Progenitor cell of endocrine pancreas (in vitro differentiated cells): ENCODE results near the gene FAM187B. TPM values are rescaled to one million over a fixed set of nuclear protein-coding genes. Genes with fewer than 3 reads are reported as not detected.

Source experiments
- DNase-seq: peaks from one replicate; pipeline ENCODE4 v3.0.0; 2021; ENCODE audit warnings: low spot score; ENCODE audit not compliant: unreplicated experiment
- H3K27ac Mint-ChIP-seq: 2 replicates; pipeline ENCODE4 v1.8.0; 2021; ENCODE audit warnings: mild to moderate bottlenecking, moderate library complexity, mixed read lengths
- H3K27me3 Mint-ChIP-seq: 2 replicates; pipeline ENCODE4 v1.8.0; 2021; ENCODE audit warnings: mixed read lengths
- H3K36me3 Mint-ChIP-seq: 2 replicates; pipeline ENCODE4 v1.8.0; 2022; ENCODE audit warnings: mixed read lengths; ENCODE audit not compliant: insufficient read depth
- H3K4me1 Mint-ChIP-seq: 2 replicates; pipeline ENCODE4 v1.8.0; 2021; ENCODE audit warnings: low read depth, mixed read lengths
- H3K4me3 Mint-ChIP-seq: 2 replicates; pipeline ENCODE4 v1.8.0; 2021; ENCODE audit warnings: low read depth, mild to moderate bottlenecking, moderate library complexity, mixed read lengths
- H3K9me3 Mint-ChIP-seq: 2 replicates; pipeline ENCODE4 v1.8.0; 2021; ENCODE audit warnings: low read depth, mixed read lengths
- CTCF ChIP-seq: fragments of 200-600 bp; sonication (generic); IDR thresholded peaks from one replicate; pipeline ENCODE4 v1.5.0; 2021; ENCODE audit warnings: antibody characterized with exemption, mild to moderate bottlenecking; ENCODE audit not compliant: unreplicated experiment
- total RNA-seq: library from RNA; stranded (reverse); gene quantifications from 2 replicates; pipeline ENCODE4 v1.2.1, GENCODE V29; 2021

FAM187B gene
- total RNA-seq, 1 donor from 2014 or later: not detected

- Mint-ChIP-seq H3K4me3 (no peak overlapping the region), H3K9me3 (no peaks in the 10 kb centered on the region), H3K4me1 (peaks cover 14% of the 10 kb centered on the region), H3K36me3 (no peaks in the 10 kb centered on the region), H3K27me3 (no peaks in the 10 kb centered on the region), H3K27ac (no peak overlapping the region)
- no peak for TF ChIP-seq CTCF
- DNase-seq: no peak
These were observed 20.4 kb downstream of the FAM187B start for GRCh38 chr19:35208121-35208520.

GRCh38 chr19:35207391-35207871, 21.1 kb downstream of the FAM187B start:
- Mint-ChIP-seq H3K4me3 (no peak overlapping the region), H3K27ac (no peak overlapping the region), H3K4me1 (peaks cover 17% of the 10 kb centered on the region), H3K9me3 (no peaks in the 10 kb centered on the region), H3K36me3 (no peaks in the 10 kb centered on the region), H3K27me3 (no peaks in the 10 kb centered on the region)
- DNase-seq: no peak
- no peak for TF ChIP-seq CTCF

- Mint-ChIP-seq H3K4me3 (no peak overlapping the region), H3K4me1 (peaks cover 17% of the 10 kb centered on the region), H3K27me3 (no peaks in the 10 kb centered on the region), H3K9me3 (no peaks in the 10 kb centered on the region), H3K36me3 (no peaks in the 10 kb centered on the region), H3K27ac (no peak overlapping the region)
- no peak for DNase-seq
- no peak for TF ChIP-seq CTCF
These were observed 21.7 kb downstream of the FAM187B start for GRCh38 chr19:35206855-35207254.

GRCh38 chr19:35206379-35206778, 22.2 kb downstream of the FAM187B start:
- no peak overlapping the region for H3K4me3 Mint-ChIP-seq
- no peaks in the 10 kb centered on the region for H3K36me3 Mint-ChIP-seq
- H3K27ac Mint-ChIP-seq: no peak overlapping the region
- H3K9me3 Mint-ChIP-seq: no peaks in the 10 kb centered on the region
- no peak for TF ChIP-seq CTCF
- H3K27me3 Mint-ChIP-seq: peaks cover 2% of the 10 kb centered on the region
- peaks cover 17% of the 10 kb centered on the region for H3K4me1 Mint-ChIP-seq
- DNase-seq: no peak

- no peak overlapping the region for H3K4me3 Mint-ChIP-seq
- H3K4me1 Mint-ChIP-seq: peaks cover 17% of the 10 kb centered on the region
- no peak overlapping the region for H3K27ac Mint-ChIP-seq
- no peaks in the 10 kb centered on the region for H3K9me3 Mint-ChIP-seq
- no peak for DNase-seq
- H3K36me3 Mint-ChIP-seq: no peaks in the 10 kb centered on the region
- TF ChIP-seq CTCF: no peak
- H3K27me3 Mint-ChIP-seq: peaks cover 3% of the 10 kb centered on the region
These were observed 22.7 kb downstream of the FAM187B start for GRCh38 chr19:35205733-35206323.
